HT-29 (cell line): ENCODE measurements around the gene AQP12B. TPM values are rescaled to one million over a fixed set of nuclear protein-coding genes. Genes with fewer than 3 reads are reported as not detected.
"Not testable (repeated sequence)": the region's sequence is repeated elsewhere in the genome, so short reads cannot be mapped to it uniquely, and the experiment has no call there.

Experiments
- DNase-seq: peaks from one replicate; pipeline ENCODE4 v3.0.0-alpha.2; 2015; ENCODE audit warnings: low spot score
- total RNA-seq: library from RNA; depleted of rRNA; stranded (reverse); fragments of >200 nt; shearing (Covaris generic); gene quantifications from 2 replicates; pipeline ENCODE4 v1.2.3, GENCODE V29; 2014

Gene AQP12B
- total RNA-seq, 1 experiment from 2014 or later = not detected

DNA sequence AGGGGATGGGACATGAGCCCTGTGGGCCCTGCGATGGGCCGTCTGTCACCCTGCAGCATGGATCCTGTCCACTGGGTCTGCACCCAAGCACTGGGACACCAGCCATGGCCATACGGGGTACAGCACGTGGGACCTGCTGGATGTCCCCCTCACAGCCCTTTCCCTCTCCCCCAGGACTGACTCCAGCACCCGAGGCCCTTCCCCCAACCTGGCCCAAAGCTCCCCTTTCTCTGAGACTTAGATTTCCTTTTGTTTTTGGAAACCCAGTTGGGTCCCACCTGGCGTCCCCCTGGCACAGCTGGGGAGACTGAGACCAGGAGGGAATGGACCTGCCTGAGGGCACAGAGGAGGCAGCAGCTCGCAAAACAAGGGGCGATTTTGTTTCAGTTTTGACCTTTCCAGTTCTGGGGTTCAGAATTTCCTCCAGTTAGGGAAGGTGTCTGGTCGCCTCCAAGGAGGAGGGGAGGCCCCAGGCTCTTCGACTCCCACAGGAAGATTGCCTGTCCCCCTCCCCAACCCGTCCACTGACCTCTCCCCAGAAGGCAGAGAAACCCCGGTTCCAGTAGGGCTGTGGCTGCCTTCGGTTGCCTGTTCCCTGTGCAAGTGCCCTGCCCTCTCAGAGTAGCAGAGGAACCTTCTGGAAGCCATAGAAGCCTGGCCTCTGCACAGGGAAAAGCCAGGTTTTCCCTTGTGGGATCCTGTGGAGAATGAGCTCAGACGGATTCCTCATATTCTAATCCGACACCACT lies 1.5 kb upstream of the AQP12B start:
- not testable (repeated sequence) for DNase-seq

DNA sequence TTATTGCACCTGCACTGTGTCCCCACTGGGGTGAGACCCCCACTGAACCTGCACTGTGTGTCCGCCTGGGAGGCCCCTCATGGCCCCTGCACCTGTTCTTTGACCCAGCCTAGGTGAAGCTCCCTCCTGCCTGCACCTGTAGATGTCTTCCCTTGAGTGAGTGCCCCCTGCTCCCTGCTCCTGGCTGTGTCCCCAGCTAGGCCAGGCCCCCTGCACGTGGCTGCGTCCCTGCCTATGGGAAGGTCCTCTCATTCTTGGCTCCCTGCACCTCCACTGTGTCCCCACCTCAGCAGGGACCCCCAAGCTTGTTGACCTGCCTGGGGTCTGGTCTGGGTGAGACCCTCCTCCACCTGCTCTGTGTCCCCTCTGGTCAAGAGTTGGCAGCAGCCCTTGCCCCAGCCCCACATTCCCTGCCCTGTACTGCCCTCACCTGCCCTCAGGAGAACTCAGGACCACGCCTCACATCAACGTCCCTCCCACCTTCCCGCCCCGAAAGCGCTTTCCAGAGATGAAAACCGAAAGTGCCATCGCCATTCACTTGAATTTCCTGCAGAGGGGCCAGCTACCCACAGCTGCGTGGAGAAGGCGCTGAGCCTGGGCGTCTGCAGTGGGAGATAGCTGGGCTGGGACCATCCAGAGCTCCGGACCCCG lies 769 bp upstream of the AQP12B start:
- not testable (repeated sequence) for DNase-seq

GRCh38 chr2:240680185-240680584 lies 2.5 kb downstream of the AQP12B start:
- DNase-seq = not testable (repeated sequence)

DNA sequence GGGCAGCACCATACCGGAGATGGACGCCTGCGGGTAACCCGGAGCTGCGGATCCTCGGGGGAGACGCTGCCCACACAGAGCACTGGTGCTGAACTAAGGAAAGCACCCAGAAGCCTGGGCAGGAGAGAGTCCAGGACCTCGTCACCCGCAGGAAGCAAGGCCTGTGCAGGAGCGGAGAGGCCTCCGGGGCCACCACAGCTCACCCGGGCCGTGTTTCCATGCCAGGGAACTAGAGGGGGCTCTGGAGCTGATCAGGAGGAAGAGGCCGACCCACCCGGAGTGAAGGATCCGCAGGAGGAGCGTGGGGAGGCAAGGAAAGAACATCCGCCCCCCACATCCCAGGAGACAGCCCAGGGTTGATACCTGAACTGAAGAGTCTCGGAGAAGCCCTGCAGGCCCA lies 3.8 kb downstream of the AQP12B start:
- DNase-seq = not testable (repeated sequence)

DNA sequence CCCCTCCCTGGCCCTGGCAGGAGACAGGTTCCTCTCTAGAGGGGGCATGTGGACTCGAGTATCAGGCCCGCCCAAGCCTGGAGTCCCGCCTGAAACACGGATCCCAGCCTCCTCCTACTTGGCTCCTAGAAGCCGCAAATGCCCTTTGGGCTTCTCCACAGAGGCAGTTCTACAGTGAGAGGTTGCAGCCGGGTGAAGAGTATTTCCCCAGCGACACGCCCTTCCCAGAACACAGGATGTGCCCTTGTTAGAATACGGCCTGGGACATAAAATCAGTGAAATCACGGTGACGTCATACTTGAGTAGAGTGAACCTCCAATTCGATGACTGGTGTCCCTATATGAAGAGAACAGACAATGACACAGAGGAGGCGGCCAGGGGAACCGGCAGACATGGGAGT lies 4.6 kb downstream of the AQP12B start:
- not testable (repeated sequence) for DNase-seq

DNA sequence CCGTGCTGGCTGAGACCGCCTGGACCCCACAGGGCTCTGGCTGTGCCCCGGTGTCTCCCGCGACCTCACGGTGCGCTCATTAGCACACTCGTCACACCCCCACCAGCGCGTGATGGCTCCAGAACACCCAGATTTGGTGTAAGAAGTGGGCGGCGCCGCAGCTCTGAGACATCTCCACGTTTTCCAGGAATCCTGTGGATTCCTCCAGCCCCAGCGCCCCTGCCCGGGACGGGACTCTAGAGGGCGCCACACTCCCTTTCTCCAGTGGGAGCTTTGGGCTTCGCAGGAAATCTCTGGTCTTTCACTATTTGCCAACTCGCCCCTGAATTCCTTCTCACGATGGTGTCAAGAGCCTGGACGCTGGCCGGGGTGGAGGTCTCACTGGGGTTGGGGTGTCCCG lies 7.3 kb downstream of the AQP12B start:
- not testable (repeated sequence) for DNase-seq

DNA sequence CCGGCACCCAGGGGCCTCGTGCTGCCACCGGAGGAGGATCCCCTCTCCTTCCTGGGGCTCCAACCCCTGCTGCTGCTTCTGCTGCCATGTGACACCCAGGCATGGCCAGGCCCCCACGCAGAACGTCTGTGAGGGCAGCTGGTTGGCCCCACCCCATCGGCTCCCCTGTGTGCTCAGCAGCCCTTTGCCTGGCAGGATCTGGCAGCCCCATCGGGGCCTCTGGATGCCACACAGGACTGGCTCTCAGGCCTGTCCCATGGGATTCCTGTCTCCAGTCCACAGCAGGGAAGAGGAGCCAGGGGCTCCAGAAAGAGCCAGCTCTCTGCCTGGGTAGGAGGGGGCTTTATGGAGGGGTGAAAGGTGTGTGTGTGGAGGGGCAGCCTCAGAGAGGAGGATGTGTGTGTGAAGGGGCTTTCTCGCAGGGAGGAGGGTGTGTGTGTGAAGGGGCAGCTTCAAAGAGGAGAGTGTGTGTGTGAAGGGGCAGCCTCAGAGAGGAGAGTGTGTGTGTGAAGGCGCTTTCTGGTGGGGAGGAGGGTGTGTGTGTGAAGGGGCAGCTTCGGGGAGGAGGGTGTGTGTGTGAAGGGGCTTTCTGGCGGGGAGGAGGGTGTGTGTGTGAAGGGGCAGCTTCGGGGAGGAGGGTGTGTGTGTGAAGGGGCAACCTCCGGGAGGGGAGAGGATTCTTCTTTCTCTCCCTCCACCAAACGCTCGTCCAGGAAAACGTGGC lies 8.1 kb downstream of the AQP12B start:
- DNase-seq = not testable (repeated sequence)

DNA sequence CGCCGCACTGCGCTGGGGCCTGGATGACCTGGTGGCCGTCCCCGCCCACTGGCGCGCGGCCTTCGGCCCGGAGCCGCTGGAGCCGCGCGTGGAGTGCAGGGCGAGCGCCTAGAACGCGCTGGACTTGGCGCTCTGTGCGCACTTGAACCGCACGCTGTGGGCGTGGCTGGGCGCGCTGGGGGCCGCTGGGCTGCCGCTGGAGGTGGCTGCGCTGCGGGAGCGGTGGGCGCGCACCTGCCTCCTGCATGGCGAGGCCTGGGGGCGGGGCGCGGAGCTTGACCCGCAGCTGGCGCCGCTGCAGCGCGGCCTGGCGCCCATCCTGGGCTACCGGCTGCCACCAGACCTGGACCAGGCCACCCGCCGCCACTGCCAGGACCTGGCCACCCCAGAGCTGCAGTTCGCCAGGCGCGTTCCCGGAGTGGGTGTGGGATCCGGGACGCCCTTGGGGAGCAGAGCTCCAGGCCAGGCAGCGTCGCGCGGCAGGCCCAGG lies 9.9 kb downstream of the AQP12B start:
- DNase-seq = no peak

GRCh38 chr2:240672076-240672700 lies 10.5 kb downstream of the AQP12B start:
- DNase-seq = no peak

DNA sequence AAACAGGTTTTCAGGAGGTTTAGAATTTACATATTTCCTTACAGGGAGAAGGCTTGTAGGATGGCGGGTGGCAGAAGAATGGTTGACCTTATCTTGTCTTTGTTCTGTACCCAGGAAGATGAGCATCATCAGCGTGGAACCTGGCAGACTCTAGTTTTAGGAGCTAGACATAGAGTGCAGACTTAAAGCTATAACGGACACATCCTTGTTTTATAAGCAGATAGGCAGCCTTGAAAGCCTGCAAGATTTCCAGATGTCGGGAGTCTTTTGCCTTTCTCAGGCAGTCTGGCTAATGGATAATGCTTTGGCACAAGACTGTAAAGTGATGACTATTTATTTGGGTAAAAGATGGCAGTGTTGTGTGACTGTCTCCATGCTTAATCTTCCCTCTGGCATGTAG lies 11.7 kb downstream of the AQP12B start:
- no peak for DNase-seq

DNA sequence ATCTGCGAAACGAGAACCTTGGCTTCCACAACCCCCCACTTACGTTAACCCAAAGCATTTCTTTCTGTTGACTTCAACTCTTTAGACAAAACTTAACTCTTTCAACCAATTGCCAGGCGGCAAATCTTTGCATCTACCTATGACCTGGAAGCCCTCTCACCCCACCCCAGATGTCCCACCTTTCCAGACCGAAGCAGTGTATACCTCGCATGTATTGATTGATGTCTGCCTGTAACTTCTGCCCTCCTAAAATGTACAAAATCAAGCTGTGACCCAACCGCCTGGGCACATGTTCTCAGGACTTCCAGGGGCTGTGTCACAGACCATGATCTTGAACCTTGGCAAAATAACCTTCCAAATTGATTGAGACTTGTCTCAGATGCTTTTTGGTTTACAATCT lies 12.3 kb downstream of the AQP12B start:
- DNase-seq = no peak

DNA sequence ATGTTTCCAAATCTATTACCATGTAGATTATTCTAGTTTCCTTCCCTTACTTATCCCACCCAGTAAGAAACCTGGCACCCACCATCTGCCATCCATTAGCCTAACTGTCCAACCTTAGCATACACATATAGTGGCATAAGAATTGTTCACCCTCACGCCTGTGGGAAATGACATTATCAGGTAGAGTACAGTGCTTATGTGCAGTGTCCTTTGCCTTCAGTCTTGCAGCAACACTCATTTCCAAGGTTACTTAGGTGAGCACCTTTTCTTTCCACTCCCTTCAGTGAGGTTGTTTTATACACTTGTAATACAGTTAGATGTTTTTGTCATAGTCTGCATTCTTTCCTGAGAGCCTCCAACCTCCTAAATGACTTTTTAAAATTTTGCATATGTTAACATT lies 18.1 kb downstream of the AQP12B start:
- DNase-seq = no peak

- DNase-seq = no peak
Measured at GRCh38 chr2:240663546-240664190, 19.0 kb downstream of the AQP12B start.

DNA sequence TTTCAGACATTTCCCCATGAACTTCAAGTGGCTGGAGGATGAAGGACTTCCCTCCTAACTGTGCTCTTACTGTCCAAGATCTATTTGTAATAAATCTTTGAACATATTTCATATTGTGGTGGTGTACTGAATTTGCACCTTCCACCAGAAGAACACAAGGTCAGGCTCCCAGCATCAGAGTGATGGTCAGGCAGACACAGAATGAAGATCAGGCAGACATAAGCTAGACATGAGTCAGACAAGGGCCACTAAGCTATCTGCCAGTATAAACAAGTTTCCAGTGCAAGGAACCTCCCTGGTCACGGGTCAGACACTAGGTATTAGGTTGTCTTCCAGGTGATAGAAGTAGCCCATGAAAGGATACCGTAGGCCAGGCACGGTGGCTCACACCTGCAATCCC lies 20.0 kb downstream of the AQP12B start:
- DNase-seq = no peak

GRCh38 chr2:240659883-240660282 lies 22.8 kb downstream of the AQP12B start:
- not testable (repeated sequence) for DNase-seq

GRCh38 chr2:240655931-240656886 lies 26.5 kb downstream of the AQP12B start:
- DNase-seq = no peak

- DNase-seq = no peak
Measured at GRCh38 chr2:240651185-240651584, 31.5 kb downstream of the AQP12B start.

GRCh38 chr2:240650254-240650965 lies 32.3 kb downstream of the AQP12B start:
- DNase-seq = no peak

GRCh38 chr2:240649331-240649730 lies 33.4 kb downstream of the AQP12B start:
- DNase-seq = no peak
